NOMO-1 treated with DMSO at 0.1 percent for 48 hours (cell line): ENCODE data around the gene FAM98C.

Source experiments
- DNase-seq: peaks from one replicate; lab custom pipeline; 2025; ENCODE audit not compliant: unreplicated experiment; lab: John Stamatoyannopoulos, UW

The FAM98C gene

GRCh38 chr19:38452430-38453366 lies 49.8 kb downstream of the FAM98C start:
- no peak for DNase-seq

DNA sequence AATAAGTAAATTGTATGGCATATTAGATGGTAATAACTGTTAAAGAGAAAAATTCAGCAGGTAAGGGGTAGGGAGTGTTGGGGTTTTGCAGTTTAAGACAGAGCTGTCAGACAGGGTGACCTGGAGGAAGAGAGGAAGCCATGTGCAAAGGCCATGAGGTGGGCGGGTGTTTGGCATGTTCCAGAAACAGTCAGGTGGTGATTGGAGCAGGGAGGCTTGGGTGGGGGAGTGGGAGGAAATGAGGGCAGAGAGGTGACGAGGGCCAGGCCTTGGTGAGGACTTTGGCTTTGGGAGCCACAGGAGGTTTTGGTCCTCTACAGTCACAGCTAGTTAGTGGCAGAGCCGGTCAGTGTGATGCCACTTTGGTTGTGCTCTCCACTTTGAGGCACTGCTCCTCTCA lies 50.7 kb downstream of the FAM98C start:
- no peak for DNase-seq

DNA sequence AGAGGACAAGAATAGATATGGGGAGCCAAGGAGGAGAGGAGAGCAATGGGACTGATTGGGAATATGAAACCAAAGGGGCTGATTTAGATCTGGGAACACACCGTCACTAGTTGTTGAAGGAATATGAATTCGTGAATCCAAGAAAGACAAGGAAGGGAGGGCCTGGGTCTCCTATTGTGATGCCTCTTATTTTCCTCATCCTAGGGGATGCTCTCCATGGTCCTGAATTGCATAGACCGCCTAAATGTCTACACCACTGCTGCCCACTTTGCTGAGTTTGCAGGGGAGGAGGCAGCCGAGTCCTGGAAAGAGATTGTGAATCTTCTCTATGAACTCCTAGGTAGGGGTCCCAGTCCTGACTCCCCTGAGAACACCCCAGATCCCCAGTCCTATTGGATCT lies 52.1 kb downstream of the FAM98C start:
- no peak for DNase-seq

DNA sequence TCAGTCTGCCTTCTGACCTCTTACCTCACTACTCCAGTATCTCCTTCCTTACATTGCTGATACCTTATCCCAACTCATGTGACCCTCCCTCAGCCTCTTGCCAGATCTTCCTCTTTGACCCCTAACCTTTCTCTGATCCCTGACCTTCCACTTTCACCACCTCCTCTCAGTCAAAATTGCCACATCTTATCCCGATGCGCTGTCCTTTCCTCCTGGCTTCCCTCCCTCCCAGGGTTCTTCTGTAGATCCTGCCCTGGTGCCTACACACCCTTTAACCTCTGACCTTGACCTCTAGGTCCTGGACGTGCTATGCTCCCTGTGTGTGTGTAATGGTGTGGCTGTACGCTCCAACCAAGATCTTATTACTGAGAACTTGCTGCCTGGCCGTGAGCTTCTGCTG lies 54.3 kb downstream of the FAM98C start:
- DNase-seq = no peak

GRCh38 chr19:38457690-38458405 lies 55.0 kb downstream of the FAM98C start:
- no peak for DNase-seq
